GM12875 (cell line): Measurements from ENCODE around the gene TEX19.
"Not testable (repeated sequence)": the region's sequence is repeated elsewhere in the genome, so short reads cannot be mapped to it uniquely, and the experiment has no call there.

Experiments used
- H3K4me3 ChIP-seq: one replicate; pipeline ENCODE4 v1.5.1; 2011; ENCODE audit warnings: low read depth, low read length, control low read depth
- TF ChIP-seq, protein P1 (sequence below): IDR thresholded peaks from 2 replicates; pipeline ENCODE4 v1.5.1; 2011; ENCODE audit warnings: low read depth, mild to moderate bottlenecking, control low read depth, inconsistent platforms, low read length, moderate library complexity, borderline replicate concordance; ENCODE audit not compliant: insufficient read depth

The TEX19 gene

DNA sequence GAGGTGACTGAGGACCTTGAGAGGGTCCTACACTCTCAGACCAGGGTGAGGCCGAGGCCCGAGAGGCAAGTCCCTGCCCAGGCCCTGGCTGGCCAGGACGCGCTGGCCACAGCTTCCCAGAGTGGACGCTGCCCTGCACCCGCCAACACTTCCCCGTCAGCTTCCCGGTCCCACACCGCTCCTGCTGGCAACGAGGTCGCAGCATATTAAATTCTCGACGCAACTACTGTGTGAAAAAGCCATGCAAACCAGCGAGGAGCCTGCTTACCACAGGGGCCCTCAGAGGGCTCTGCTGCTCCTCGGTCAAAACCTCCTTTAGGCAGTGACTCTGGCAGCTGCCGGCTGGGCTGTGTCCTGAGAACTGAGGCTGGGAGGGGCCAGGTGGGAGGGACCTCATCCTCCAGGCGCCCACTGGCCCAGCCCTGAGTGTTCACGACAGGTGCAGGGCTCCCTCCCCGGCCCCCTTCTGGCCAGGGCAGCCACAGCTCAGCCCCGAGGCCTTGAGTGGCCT lies 2.1 kb upstream of the TEX19 start:
- H3K4me3 ChIP-seq = no peak overlapping the region
- TF ChIP-seq, protein P1, sequence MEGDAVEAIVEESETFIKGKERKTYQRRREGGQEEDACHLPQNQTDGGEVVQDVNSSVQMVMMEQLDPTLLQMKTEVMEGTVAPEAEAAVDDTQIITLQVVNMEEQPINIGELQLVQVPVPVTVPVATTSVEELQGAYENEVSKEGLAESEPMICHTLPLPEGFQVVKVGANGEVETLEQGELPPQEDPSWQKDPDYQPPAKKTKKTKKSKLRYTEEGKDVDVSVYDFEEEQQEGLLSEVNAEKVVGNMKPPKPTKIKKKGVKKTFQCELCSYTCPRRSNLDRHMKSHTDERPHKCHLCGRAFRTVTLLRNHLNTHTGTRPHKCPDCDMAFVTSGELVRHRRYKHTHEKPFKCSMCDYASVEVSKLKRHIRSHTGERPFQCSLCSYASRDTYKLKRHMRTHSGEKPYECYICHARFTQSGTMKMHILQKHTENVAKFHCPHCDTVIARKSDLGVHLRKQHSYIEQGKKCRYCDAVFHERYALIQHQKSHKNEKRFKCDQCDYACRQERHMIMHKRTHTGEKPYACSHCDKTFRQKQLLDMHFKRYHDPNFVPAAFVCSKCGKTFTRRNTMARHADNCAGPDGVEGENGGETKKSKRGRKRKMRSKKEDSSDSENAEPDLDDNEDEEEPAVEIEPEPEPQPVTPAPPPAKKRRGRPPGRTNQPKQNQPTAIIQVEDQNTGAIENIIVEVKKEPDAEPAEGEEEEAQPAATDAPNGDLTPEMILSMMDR = no peak

DNA sequence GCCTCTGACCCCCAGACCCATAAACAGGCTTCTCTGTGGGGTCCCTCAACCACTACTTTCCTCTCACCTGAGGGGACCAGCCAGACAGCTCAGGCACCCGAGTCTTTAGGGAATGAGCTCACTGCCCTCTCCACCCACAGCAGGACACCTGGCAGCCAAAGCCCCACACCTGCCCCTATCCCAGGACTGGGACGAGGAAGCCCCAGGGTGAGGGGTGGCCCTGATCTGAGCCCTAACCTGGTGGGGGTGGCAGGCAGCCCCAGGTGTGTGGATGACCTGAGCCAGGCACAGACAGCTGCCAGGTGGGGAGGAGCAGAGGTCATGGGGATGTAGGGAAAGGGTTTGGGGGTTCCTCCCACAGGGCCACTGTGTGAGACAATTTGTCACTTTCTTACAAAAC lies 1.7 kb upstream of the TEX19 start:
- no peak overlapping the region for H3K4me3 ChIP-seq
- TF ChIP-seq, protein P1 = no peak

DNA sequence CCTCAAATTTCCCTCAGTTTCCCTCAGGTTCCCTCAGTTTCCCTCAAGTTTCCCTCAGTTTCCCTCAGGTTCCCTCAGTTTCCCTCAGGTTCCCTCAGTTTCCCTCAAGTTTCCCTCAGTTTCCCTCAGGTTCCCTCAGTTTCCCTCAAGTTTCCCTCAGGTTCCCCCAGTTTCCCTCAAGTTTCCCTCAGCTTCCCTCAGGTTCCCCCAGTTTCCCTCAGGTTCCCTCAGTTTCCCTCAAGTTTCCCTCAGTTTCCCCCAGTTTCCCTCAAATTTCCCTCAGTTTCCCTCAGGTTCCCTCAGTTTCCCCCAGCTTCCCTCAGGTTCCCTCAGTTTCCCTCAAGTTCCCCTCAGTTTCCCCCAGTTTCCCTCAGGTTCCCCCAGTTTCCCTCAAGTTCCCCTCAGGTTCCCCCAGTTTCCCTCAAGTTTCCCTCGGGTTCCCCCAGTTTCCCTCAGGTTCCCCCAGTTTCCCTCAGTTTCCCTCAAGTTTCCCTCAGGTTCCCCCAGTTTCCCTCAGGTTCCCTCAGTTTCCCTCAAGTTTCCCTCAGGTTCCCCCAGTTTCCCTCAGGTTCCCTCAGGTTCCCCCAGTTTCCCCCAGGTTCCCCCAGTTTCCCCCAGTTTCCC lies 516 bp downstream of the TEX19 start:
- H3K4me3 ChIP-seq = not testable (repeated sequence)

DNA sequence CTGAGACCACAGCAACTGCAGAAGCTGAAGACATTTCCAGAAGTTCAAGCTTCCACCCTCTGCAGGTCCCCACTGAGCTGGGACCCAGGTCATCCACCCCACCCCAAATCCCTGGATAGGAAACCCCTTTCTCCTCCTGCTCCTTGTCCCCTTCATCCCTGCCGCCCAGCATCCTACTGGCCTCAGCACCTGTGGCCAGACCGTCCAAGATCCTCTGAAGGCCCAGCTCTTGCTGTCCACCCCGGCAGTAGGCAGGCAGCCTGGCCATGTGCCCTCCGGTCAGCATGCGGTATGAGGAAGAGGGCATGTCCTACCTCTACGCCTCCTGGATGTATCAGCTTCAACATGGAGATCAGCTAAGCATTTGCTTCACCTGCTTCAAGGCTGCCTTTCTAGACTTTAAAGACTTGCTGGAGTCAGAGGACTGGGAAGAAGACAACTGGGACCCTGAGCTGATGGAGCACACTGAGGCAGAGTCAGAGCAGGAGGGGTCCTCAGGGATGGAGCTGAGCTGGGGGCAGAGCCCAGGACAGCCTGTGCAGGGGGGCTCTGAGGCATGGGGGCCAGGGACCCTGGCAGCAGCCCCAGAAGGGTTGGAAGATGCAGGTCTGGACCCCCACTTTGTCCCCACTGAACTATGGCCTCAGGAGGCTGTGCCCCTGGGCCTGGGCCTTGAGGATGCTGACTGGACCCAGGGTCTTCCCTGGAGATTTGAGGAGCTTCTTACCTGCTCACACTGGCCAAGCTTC lies 3.0 kb downstream of the TEX19 start:
- TF ChIP-seq, protein P1 = no peak
- no peak overlapping the region for H3K4me3 ChIP-seq

DNA sequence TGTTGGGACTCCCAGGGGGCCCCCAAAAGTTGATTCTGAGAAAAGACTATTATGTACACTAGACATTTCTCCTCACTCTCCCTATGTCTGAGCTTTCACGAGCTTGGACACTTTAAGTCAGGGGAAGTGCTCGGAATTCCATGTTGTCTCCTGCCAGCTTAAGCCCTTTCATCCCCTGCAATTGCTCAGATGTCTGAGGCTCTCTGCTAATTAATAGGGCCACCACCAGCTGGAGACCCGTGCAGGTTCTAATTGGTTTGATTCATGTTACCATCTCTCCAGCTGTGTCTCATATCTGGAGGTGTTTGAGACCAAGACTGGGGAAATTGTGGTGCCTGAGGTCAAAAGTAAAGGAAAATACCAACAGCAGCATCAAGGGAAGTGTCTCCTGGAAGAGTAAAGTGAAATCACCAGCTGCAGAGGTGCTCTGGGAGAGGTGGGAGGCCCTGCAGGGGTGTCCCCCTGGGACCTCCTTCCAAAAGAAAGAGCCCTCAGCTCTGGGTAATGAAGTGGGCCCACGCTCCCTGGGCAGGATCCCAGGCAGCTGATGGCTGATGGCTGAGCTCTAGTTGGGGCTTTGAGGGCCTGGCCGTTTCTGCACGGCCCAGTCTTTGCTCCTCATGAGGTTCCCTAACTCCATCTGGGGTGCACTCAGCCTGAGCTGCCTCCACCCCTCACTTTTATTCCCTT lies 6.7 kb downstream of the TEX19 start:
- TF ChIP-seq, protein P1 = no peak

DNA sequence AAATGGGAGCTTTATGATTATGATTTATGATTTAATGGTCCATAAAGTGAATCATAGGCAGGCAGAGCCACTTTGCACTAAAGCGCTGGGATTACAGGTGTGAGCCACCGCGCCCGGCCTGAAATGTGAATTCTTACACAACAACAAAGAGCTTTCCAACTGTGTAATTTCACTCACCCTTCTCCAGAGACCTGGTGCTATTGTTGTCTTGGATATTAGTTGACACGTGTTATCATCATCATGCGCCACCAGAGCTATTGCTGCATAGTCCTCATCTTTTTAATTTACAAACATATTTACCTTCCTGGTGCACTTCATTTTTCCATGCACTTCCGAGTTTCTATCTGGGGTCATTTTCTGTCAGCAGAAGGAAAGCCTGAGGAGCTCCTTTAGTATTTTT lies 7.7 kb downstream of the TEX19 start:
- H3K4me3 ChIP-seq = no peak overlapping the region
- TF ChIP-seq, protein P1 = no peak

More for the DNA sequence above, 6.7 kb downstream of the TEX19 start:
- H3K4me3 ChIP-seq = no peak overlapping the region

DNA sequence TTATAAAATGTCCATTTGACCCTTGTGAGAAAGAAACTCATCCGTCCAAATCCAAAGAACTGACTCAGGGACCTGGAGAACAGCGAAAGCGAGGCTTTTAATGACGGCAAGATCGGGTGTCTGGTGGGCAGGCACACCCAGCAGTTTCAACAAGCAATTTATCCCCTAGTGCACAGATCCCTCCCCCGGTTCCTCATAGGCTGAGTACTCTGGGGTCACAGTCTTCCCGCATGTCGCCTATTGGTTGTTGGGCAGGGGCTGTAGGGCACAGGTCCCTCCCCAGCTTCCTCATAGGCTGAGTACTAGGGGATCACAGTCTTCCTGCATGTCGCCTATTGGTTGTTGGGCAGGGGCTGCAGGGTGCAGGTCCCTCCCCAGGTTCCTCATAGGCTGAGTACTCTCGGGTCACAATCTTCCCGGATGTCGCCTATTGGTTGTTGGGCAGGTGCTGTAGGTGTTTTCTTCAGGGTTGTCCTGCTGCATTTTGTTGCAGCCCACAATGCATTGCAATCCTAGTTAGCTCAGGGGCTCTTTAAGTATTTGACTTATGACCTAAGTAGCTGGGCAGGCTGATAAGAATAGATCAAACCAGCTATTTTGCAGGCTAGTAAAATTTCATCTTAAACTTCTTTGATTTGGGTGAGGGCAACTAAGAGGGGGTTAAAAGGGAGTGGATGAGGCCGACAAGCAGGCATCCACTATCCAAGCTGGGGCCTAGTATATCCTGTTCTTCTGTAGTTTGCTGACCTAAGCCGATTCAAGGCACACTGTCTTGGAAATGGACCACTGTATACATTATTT lies 8.9 kb downstream of the TEX19 start:
- TF ChIP-seq, protein P1 = no peak
- H3K4me3 ChIP-seq = no peak overlapping the region
